ENCODE measurements around the gene FAM111A. TPM values are rescaled to one million over a fixed set of nuclear protein-coding genes. Genes with fewer than 3 reads are reported as not detected.
A peak's percentile ranks its signal among the peaks of the same experiment; 100 is the strongest.
"Not testable (repeated sequence)": the region's sequence is repeated elsewhere in the genome, so short reads cannot be mapped to it uniquely, and the experiment has no call there.

FAM111A gene
- total RNA-seq, 2 donors from 2014 or later, result 4.5 to 9.5 TPM

- DNase-seq (ENCODE audit: low spot score), result no peak
- no peak for TF ChIP-seq CTCF (IDR thresholded peaks at IDR 0.05)
- Histone ChIP-seq H3K27ac (no peak overlapping the region), H3K27me3 (no peaks in the 10 kb centered on the region), H3K4me3 (no peak overlapping the region), H3K9me3 (peaks cover 0 to 21% of the 10 kb centered on the region in 2 donors), H3K4me1 (no peaks in the 10 kb centered on the region), H3K36me3 (no peaks in the 10 kb centered on the region)
These were observed 22.8 kb upstream of the FAM111A start for GRCh38 chr11:59119826-59120225.

- Histone ChIP-seq H3K4me1 (peaks cover 0 to 5% of the 10 kb centered on the region in 2 donors), H3K27me3 (no peaks in the 10 kb centered on the region), H3K9me3 (no peaks in the 10 kb centered on the region), H3K36me3 (peaks cover 5% of the 10 kb centered on the region), H3K27ac (no peak overlapping the region), H3K4me3 (peak overlapping the region in 1 of 2 donors; percentile 23)
- TF ChIP-seq CTCF (IDR thresholded peaks at IDR 0.05), result peak; percentile 91 to 98
- DNase-seq (ENCODE audit: low spot score), result peak; percentile 81
These were observed 6.8 kb upstream of the FAM111A start for GRCh38 chr11:59135648-59136461.

- H3K9me3 ChIP-seq; H3K27ac ChIP-seq; H3K4me1 ChIP-seq; DNase-seq (ENCODE audit: low spot score); H3K36me3 ChIP-seq; H3K4me3 ChIP-seq; H3K27me3 ChIP-seq: not testable (repeated sequence)
These were observed 6.1 kb upstream of the FAM111A start for GRCh38 chr11:59136551-59136950.

GRCh38 chr11:59137190-59137589 is 5.5 kb upstream of the FAM111A start:
- Histone ChIP-seq H3K4me1 (peaks cover 0 to 5% of the 10 kb centered on the region in 2 donors), H3K27ac (no peak overlapping the region), H3K9me3 (no peaks in the 10 kb centered on the region), H3K27me3 (no peaks in the 10 kb centered on the region), H3K4me3 (no peak overlapping the region), H3K36me3 (peaks cover 5% of the 10 kb centered on the region)
- TF ChIP-seq CTCF (IDR thresholded peaks at IDR 0.05), result no peak
- DNase-seq (ENCODE audit: low spot score), result no peak

GRCh38 chr11:59138643-59139042 is 4.0 kb upstream of the FAM111A start:
- no peak overlapping the region for H3K4me3 ChIP-seq
- H3K36me3 ChIP-seq, result peaks cover 5% of the 10 kb centered on the region
- H3K9me3 ChIP-seq, result no peaks in the 10 kb centered on the region
- peaks cover 0 to 11% of the 10 kb centered on the region in 2 donors for H3K4me1 ChIP-seq
- H3K27me3 ChIP-seq, result no peaks in the 10 kb centered on the region
- H3K27ac ChIP-seq, result no peak overlapping the region
- TF ChIP-seq CTCF (IDR thresholded peaks at IDR 0.05), result no peak
- no peak for DNase-seq (ENCODE audit: low spot score)

- Histone ChIP-seq H3K9me3 (no peaks in the 10 kb centered on the region), H3K27ac (no peak overlapping the region), H3K27me3 (no peaks in the 10 kb centered on the region), H3K36me3 (no peaks in the 10 kb centered on the region), H3K4me3 (no peak overlapping the region), H3K4me1 (peaks cover 0 to 18% of the 10 kb centered on the region in 2 donors)
- DNase-seq (ENCODE audit: low spot score), result no peak
- no peak for TF ChIP-seq CTCF (IDR thresholded peaks at IDR 0.05)
These were observed 1.5 kb upstream of the FAM111A start for GRCh38 chr11:59141191-59141590.
